Panc1 (cell line): ENCODE data around the gene MAGI1.

Experiments
- POLR2AphosphoS5 ChIP-seq: IDR thresholded peaks from 2 replicates; pipeline ENCODE4 v1.6.1; 2012; ENCODE audit warnings: mild to moderate bottlenecking, low read depth, low read length, moderate library complexity
- SIN3A ChIP-seq: IDR thresholded peaks from 2 replicates; pipeline ENCODE4 v1.6.1; 2012; ENCODE audit warnings: low read depth, mild to moderate bottlenecking, low read length, moderate library complexity, borderline replicate concordance; ENCODE audit not compliant: insufficient read depth
- TCF7L2 ChIP-seq: IDR thresholded peaks from 2 replicates; pipeline ENCODE4 v1.6.1; 2011; ENCODE audit warnings: mild to moderate bottlenecking, low read depth, low read length, inconsistent platforms
- TF ChIP-seq, protein P1 (sequence below): fragments of 450-650 bp; IDR thresholded peaks from 2 replicates; pipeline ENCODE4 v1.5.1; 2017; ENCODE audit warnings: mild to moderate bottlenecking
- TF ChIP-seq, protein P2 (sequence below), 2 experiments: IDR thresholded peaks; 2 replicates each; pipeline ENCODE4 v1.6.1; 2011 to 2012; ENCODE audit warnings: low read depth in 2 of 2, control low read depth in 1 of 2, low read length in 1 of 2, mild to moderate bottlenecking in 1 of 2, moderate library complexity in 1 of 2; ENCODE audit not compliant: insufficient read depth in 1 of 2

DNA sequence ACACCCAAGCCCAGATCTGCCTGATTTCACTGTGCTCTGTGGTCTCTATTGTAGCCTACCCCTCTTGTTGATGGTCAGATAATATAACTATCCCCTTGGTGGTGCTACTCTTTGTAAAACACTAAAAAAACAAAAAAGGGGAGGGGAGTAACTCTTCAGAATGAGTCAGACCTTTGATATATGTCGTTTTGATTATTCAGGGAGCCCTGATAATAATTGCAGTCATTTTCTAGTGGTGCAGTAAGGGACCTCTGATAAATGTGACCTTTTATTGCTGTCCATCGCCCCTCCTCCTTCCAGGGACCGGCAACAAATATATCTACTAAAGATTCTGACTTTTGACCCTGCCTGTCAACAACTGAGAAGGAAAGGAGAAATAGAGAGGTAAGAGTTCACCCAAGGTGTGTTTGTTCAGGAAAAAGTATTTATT, 45.1 kb upstream of the MAGI1 start:
- TF ChIP-seq, protein P1, sequence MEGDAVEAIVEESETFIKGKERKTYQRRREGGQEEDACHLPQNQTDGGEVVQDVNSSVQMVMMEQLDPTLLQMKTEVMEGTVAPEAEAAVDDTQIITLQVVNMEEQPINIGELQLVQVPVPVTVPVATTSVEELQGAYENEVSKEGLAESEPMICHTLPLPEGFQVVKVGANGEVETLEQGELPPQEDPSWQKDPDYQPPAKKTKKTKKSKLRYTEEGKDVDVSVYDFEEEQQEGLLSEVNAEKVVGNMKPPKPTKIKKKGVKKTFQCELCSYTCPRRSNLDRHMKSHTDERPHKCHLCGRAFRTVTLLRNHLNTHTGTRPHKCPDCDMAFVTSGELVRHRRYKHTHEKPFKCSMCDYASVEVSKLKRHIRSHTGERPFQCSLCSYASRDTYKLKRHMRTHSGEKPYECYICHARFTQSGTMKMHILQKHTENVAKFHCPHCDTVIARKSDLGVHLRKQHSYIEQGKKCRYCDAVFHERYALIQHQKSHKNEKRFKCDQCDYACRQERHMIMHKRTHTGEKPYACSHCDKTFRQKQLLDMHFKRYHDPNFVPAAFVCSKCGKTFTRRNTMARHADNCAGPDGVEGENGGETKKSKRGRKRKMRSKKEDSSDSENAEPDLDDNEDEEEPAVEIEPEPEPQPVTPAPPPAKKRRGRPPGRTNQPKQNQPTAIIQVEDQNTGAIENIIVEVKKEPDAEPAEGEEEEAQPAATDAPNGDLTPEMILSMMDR: no peak
- TF ChIP-seq POLR2AphosphoS5 (no peak), TCF7L2 (no peak), SIN3A (no peak)
- TF ChIP-seq, protein P2, sequence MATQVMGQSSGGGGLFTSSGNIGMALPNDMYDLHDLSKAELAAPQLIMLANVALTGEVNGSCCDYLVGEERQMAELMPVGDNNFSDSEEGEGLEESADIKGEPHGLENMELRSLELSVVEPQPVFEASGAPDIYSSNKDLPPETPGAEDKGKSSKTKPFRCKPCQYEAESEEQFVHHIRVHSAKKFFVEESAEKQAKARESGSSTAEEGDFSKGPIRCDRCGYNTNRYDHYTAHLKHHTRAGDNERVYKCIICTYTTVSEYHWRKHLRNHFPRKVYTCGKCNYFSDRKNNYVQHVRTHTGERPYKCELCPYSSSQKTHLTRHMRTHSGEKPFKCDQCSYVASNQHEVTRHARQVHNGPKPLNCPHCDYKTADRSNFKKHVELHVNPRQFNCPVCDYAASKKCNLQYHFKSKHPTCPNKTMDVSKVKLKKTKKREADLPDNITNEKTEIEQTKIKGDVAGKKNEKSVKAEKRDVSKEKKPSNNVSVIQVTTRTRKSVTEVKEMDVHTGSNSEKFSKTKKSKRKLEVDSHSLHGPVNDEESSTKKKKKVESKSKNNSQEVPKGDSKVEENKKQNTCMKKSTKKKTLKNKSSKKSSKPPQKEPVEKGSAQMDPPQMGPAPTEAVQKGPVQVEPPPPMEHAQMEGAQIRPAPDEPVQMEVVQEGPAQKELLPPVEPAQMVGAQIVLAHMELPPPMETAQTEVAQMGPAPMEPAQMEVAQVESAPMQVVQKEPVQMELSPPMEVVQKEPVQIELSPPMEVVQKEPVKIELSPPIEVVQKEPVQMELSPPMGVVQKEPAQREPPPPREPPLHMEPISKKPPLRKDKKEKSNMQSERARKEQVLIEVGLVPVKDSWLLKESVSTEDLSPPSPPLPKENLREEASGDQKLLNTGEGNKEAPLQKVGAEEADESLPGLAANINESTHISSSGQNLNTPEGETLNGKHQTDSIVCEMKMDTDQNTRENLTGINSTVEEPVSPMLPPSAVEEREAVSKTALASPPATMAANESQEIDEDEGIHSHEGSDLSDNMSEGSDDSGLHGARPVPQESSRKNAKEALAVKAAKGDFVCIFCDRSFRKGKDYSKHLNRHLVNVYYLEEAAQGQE (IDR thresholded peaks at IDR 0.05; ENCODE audit: insufficient read depth in 1 of 2, low read depth in 2 of 2, low read length in 1 of 2): no peak
